KMS-11 (cell line): ENCODE measurements around the gene LENG9.

Source experiments
- H2AFZ ChIP-seq: fragments of 200-600 bp; sonication (generic); 2 replicates; pipeline ENCODE4 v1.6.1; 2016; ENCODE audit warnings: antibody characterized with exemption, mixed run types, low read depth
- H3K27ac ChIP-seq: fragments of 200-600 bp; sonication (generic); 2 replicates; pipeline ENCODE4 v1.6.1; 2016; ENCODE audit warnings: mild to moderate bottlenecking, mixed run types
- H3K27me3 ChIP-seq: fragments of 200-600 bp; sonication (generic); 2 replicates; pipeline ENCODE4 v1.6.1; 2017; ENCODE audit warnings: mild to moderate bottlenecking, low read depth, mixed run types, moderate library complexity; ENCODE audit not compliant: insufficient read depth
- H3K36me3 ChIP-seq: fragments of 200-600 bp; sonication (generic); 2 replicates; pipeline ENCODE4 v1.6.1; 2017; ENCODE audit warnings: mild to moderate bottlenecking, mixed run types; ENCODE audit not compliant: insufficient read depth
- H3K4me1 ChIP-seq: fragments of 200-600 bp; sonication (generic); 2 replicates; pipeline ENCODE4 v1.6.1; 2016; ENCODE audit warnings: mild to moderate bottlenecking, low read depth, mixed run types; ENCODE audit not compliant: poor library complexity, severe bottlenecking
- H3K4me2 ChIP-seq: fragments of 200-600 bp; sonication (generic); 2 replicates; pipeline ENCODE4 v1.7.0; 2016; ENCODE audit warnings: mild to moderate bottlenecking, mixed run types
- H3K4me3 ChIP-seq: fragments of 200-600 bp; sonication (generic); IDR thresholded peaks from 2 replicates; pipeline ENCODE4 v1.6.1; 2017; ENCODE audit warnings: low read depth, low read length, mixed read lengths; ENCODE audit not compliant: insufficient read depth
- H3K79me2 ChIP-seq: fragments of 200-600 bp; sonication (generic); 2 replicates; pipeline ENCODE4 v1.6.1; 2016; ENCODE audit warnings: low read depth, mixed run types; ENCODE audit not compliant: insufficient read depth
- H3K9ac ChIP-seq: fragments of 200-600 bp; sonication (generic); 2 replicates; pipeline ENCODE4 v1.6.1; 2016; ENCODE audit warnings: mild to moderate bottlenecking, mixed run types
- H4K20me1 ChIP-seq: fragments of 200-600 bp; sonication (generic); 2 replicates; pipeline ENCODE4 v1.6.1; 2016; ENCODE audit warnings: mild to moderate bottlenecking, mixed run types; ENCODE audit not compliant: insufficient read depth
- TF ChIP-seq, protein P1 (sequence below): fragments of 200-600 bp; sonication (generic); conservative IDR thresholded peaks from 2 replicates; pipeline ENCODE4 v1.6.1; 2017; ENCODE audit warnings: low read depth, mild to moderate bottlenecking, antibody characterized with exemption, low read length, moderate library complexity, mixed read lengths

LENG9 gene

DNA sequence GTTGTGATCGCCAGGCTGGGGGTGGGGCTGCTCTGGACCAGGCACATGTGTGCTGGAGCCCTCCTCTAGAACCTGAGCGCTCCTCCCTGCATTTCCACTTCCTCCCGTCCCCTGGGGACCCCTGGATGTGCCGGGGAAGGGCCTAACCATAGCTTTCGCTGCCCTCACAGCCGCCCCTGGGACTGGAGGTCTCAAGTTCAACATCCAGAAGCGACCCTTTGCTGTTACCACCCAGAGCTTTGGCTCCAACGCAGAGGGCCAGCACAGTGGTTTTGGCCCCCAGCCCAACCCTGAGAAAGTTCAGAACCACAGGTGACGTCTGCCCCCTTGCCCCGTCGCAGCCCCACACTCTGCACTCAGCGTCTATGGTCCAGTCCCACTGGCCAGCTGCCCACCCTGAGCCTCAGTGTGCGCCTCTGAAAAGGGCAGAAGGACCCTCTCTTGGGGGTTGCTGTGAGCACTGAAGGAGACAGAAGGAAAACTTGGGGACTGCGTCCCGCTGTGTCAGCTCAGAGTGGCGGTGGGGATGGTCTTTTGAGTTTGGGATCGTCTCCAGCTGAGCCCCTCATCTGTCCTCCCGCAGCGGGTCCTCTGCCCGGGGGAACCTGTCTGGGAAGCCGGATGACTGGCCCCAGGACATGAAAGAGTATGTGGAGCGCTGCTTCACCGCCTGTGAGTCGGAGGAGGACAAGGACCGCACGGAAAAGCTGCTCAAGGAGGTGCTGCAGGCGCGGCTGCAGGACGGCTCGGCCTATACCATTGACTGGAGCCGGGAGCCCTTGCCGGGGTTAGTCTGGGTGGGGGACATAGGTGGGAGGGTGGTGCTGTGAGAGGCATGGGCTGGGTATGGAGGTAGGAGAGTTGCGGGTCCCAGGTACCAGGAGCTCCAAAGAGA lies 8.6 kb downstream of the LENG9 start:
- Histone ChIP-seq H3K4me1 (peaks cover 21% of the 10 kb centered on the region), H4K20me1 (peaks cover 17% of the 10 kb centered on the region; the same call in 1 of the 2 replicates), H3K9ac (no peak overlapping the region), H3K4me2 (no peak overlapping the region), H2AFZ (no peak overlapping the region), H3K36me3 (peaks cover 31% of the 10 kb centered on the region; the same call in 1 of the 2 replicates), H3K27ac (no peak overlapping the region), H3K4me3 (no peak overlapping the region), H3K27me3 (no peaks in the 10 kb centered on the region), H3K79me2 (peaks cover 63% of the 10 kb centered on the region)
- TF ChIP-seq, protein P1, sequence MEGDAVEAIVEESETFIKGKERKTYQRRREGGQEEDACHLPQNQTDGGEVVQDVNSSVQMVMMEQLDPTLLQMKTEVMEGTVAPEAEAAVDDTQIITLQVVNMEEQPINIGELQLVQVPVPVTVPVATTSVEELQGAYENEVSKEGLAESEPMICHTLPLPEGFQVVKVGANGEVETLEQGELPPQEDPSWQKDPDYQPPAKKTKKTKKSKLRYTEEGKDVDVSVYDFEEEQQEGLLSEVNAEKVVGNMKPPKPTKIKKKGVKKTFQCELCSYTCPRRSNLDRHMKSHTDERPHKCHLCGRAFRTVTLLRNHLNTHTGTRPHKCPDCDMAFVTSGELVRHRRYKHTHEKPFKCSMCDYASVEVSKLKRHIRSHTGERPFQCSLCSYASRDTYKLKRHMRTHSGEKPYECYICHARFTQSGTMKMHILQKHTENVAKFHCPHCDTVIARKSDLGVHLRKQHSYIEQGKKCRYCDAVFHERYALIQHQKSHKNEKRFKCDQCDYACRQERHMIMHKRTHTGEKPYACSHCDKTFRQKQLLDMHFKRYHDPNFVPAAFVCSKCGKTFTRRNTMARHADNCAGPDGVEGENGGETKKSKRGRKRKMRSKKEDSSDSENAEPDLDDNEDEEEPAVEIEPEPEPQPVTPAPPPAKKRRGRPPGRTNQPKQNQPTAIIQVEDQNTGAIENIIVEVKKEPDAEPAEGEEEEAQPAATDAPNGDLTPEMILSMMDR = no peak

DNA sequence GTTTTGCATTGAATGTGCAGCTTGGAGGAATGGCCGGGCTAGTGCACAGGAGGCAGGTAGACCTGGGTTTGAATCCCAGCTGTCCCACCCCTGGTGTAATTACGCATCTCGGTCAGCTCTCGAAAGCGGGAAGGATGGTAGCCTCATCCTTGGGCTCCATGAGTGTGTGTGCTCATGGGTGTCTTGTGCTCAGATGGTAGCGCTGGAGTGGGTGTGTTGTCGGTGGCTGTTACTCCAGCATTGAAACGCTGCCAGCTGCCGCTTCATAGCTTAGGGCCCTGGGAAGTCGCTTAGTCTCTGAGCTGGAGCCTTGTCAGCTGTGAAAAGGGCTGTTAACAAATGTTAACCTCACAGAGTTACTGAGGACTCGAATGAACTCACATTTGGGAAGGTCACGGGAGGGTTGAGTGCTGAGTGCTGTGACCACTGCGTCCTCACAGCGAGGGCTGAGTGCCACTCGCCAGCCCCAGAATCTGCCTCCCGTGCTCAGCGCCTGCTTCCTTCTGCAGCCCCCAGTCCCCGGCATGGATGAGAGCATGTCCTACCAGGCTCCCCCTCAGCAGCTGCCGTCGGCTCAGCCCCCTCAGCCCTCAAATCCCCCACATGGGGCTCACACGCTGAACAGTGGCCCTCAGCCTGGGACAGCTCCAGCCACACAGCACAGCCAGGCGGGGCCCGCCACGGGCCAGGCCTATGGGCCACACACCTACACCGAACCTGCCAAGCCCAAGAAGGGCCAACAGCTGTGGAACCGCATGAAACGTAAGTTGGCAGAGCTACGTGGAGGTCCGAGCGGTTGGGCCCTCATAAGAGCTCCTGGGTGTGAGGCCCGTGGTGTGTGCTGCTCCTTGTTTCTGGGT lies 9.4 kb downstream of the LENG9 start:
- Histone ChIP-seq H3K4me2 (no peak overlapping the region), H3K79me2 (peaks cover 66% of the 10 kb centered on the region), H3K36me3 (peaks cover 31% of the 10 kb centered on the region; the same call in 1 of the 2 replicates), H3K27me3 (no peaks in the 10 kb centered on the region), H3K27ac (no peak overlapping the region), H4K20me1 (peaks cover 17% of the 10 kb centered on the region; the same call in 1 of the 2 replicates), H2AFZ (no peak overlapping the region), H3K4me3 (no peak overlapping the region), H3K9ac (no peak overlapping the region), H3K4me1 (peaks cover 22% of the 10 kb centered on the region)
- TF ChIP-seq, protein P1 = no peak

DNA sequence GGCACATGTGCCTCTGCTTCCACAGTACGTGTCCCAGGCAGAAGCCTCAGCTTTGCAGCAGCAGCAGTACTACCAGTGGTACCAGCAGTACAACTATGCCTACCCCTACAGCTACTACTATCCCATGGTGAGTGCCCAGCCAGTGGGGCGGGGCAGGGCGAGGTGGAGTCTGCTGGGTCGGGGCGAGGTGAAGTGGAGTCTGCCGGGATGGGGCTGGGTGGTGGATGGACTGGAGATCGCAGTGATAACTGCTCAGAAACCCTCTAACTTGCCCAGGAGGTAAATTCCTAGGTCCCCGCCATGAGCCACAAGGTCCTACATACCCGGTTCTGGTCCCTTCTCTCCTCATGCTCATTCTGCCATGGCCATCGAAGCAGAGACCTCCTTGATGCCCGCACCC lies 11.0 kb downstream of the LENG9 start:
- Histone ChIP-seq H3K27ac (no peak overlapping the region), H4K20me1 (peaks cover 17% of the 10 kb centered on the region; the same call in 1 of the 2 replicates), H3K9ac (no peak overlapping the region), H3K36me3 (peaks cover 24% of the 10 kb centered on the region; the same call in 1 of the 2 replicates), H2AFZ (no peak overlapping the region), H3K79me2 (peaks cover 68% of the 10 kb centered on the region), H3K4me3 (no peak overlapping the region), H3K4me2 (no peak overlapping the region), H3K27me3 (no peaks in the 10 kb centered on the region), H3K4me1 (peaks cover 23% of the 10 kb centered on the region)
- TF ChIP-seq, protein P1 = no peak

DNA sequence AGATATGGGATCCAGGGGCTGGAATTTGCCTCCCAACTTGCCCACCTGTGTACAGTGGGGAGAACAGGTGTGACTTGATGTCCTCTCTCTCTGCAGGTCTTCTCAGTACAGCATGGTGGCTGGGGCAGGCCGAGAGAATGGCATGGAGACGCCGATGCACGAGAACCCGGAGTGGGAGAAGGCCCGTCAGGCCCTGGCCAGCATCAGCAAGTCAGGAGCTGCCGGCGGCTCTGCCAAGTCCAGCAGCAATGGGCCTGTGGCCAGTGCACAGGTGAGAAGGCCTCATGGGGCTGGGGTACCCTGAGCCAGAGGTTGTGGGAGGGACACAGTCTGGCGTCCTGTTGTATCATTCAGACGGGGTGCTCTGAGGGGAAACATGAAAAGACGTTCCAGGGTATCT lies 11.6 kb downstream of the LENG9 start:
- H3K4me1 ChIP-seq = peaks cover 29% of the 10 kb centered on the region
- no peaks in the 10 kb centered on the region for H3K27me3 ChIP-seq
- peaks cover 71% of the 10 kb centered on the region for H3K79me2 ChIP-seq
- peaks cover 17% of the 10 kb centered on the region; the same call in 1 of the 2 replicates for H4K20me1 ChIP-seq
- H3K36me3 ChIP-seq = peaks cover 22% of the 10 kb centered on the region; the same call in 1 of the 2 replicates
- no peak overlapping the region for H2AFZ ChIP-seq
- no peak overlapping the region for H3K9ac ChIP-seq
- peak overlapping the region; percentile 9; the same call in 1 of the 2 replicates for H3K27ac ChIP-seq
- TF ChIP-seq, protein P1 = no peak
- H3K4me2 ChIP-seq = peak overlapping the region; percentile 93; the same call in 1 of the 2 replicates
- H3K4me3 ChIP-seq = no peak overlapping the region
